A549 (cell line): ENCODE measurements around the gene NLRP1. TPM values are rescaled to one million over a fixed set of nuclear protein-coding genes. Genes with fewer than 3 reads are reported as not detected.

Experiments
- ATAC-seq, 2 experiments: fragments of 200-7000 bp in 1 of 2; fragments of >200 bp in 1 of 2; cut with Nextera tagmentation in 1 of 2; cut with Tn5 transposase in 1 of 2; 3 replicates each; pipeline versions ENCODE4 v1.8.0 to v1.9.1; 2018 to 2020; ENCODE audit warnings: mild to moderate bottlenecking in 1 of 2, moderate library complexity in 1 of 2
- CTCF ChIA-PET: fragments of 300-600 bp; sonication (Branson Sonifier 250); formaldehyde crosslinking; extraction: SDS; loops from one replicate; lab custom pipeline; 2021; ENCODE audit warnings: antibody characterized with exemption, inconsistent platforms; lab: Yijun Ruan, JAX
- POLR2A ChIA-PET: fragments of 350-600 bp; formaldehyde crosslinking; extraction: SDS; loops from one replicate; lab custom pipeline; 2021; ENCODE audit warnings: antibody characterized with exemption, inconsistent platforms; lab: Yijun Ruan, JAX
- DNase-seq, 2 experiments: peaks; one replicate each; pipeline versions ENCODE4 v3.0.0 to v3.0.0-alpha.2; 2011 to 2016; ENCODE audit warnings: low read depth in 1 of 2, low spot score in 1 of 2
- FAIRE-seq: peaks from 2 replicates; lab custom pipeline; 2011; peaks lifted over from hg19 to GRCh38; lab: Jason Lieb, UNC
- H3K27ac ChIP-seq, 2 experiments: fragments of >200 bp; sonication (Bioruptor Twin); formaldehyde crosslinking; 3 replicates each; pipeline ENCODE4 v1.5.1; 2016 to 2017
- H3K4me1 ChIP-seq: fragments of >200 bp; sonication (Bioruptor Twin); formaldehyde crosslinking; 3 replicates; pipeline ENCODE4 v1.6.1; 2016
- H3K4me2 ChIP-seq: fragments of >200 bp; sonication (Bioruptor Twin); formaldehyde crosslinking; 3 replicates; pipeline ENCODE4 v1.6.1; 2016
- H3K4me3 ChIP-seq: fragments of >200 bp; sonication (Bioruptor Twin); formaldehyde crosslinking; 3 replicates; pipeline ENCODE4 v1.5.1; 2016
- H3K9me3 ChIP-seq: fragments of >200 bp; sonication (Bioruptor Twin); formaldehyde crosslinking; 3 replicates; pipeline ENCODE4 v1.6.1; 2016
- BHLHE40 ChIP-seq: IDR thresholded peaks from 2 replicates; pipeline ENCODE4 v1.6.1; 2012; ENCODE audit warnings: low read depth, low read length, inconsistent platforms
- CHD4 ChIP-seq: fragments of 200-600 bp; sonication (generic); IDR thresholded peaks from 2 replicates; pipeline ENCODE4 v1.6.1; 2016; ENCODE audit warnings: antibody characterized with exemption, mild to moderate bottlenecking, borderline replicate concordance
- EHF ChIP-seq: fragments of 250-450 bp; sonication (Bioruptor Pico); IDR thresholded peaks from 2 replicates; pipeline ENCODE4 v1.5.0; 2020; ENCODE audit warnings: mild to moderate bottlenecking
- EHMT2 ChIP-seq: fragments of 200-600 bp; sonication (generic); IDR thresholded peaks from 2 replicates; pipeline ENCODE4 v1.6.1; 2016; ENCODE audit warnings: antibody characterized with exemption, low read depth, mild to moderate bottlenecking, moderate library complexity
- ELK1 ChIP-seq: fragments of 150-350 bp; IDR thresholded peaks from 2 replicates; pipeline ENCODE4 v1.6.1; 2014; ENCODE audit warnings: low read depth, mild to moderate bottlenecking, low read length
- EP300 ChIP-seq, 2 experiments: fragments of >200 bp; sonication (Bioruptor Twin); formaldehyde crosslinking; IDR thresholded peaks; 2 replicates in 1 of 2; 3 replicates in 1 of 2; pipeline ENCODE4 v1.6.1; 2016 to 2017
- ESRRA ChIP-seq: fragments of 150-350 bp; IDR thresholded peaks from 2 replicates; pipeline ENCODE4 v1.6.1; 2014; ENCODE audit warnings: mild to moderate bottlenecking, low read length, borderline replicate concordance
- FOSB ChIP-seq: fragments of 250-450 bp; sonication (Bioruptor Pico); IDR thresholded peaks from 2 replicates; pipeline ENCODE4 v1.5.0; 2020; ENCODE audit warnings: mild to moderate bottlenecking, moderate library complexity
- FOSL2 ChIP-seq, 2 experiments: fragments of 450-650 bp in 1 of 2; fragments of >200 bp in 1 of 2; sonication (Bioruptor Twin) in 1 of 2; formaldehyde crosslinking; IDR thresholded peaks; 2 replicates each; pipeline versions ENCODE4 v1.5.0 to v1.6.1; 2016 to 2020; ENCODE audit warnings: mild to moderate bottlenecking in 1 of 2, moderate library complexity in 1 of 2
- FOXS1 ChIP-seq: fragments of 250-450 bp; sonication (Bioruptor Pico); IDR thresholded peaks from 2 replicates; pipeline ENCODE4 v1.5.0; 2020; ENCODE audit warnings: mild to moderate bottlenecking, moderate library complexity
- HDAC2 ChIP-seq: fragments of 200-600 bp; sonication (generic); IDR thresholded peaks from 2 replicates; pipeline ENCODE4 v1.6.1; 2016
- HEYL ChIP-seq: fragments of 250-450 bp; sonication (Bioruptor Pico); IDR thresholded peaks from 2 replicates; pipeline ENCODE4 v1.8.0; 2021; ENCODE audit warnings: mild to moderate bottlenecking, moderate library complexity
- HOXB5 ChIP-seq: fragments of 250-450 bp; sonication (Bioruptor Pico); IDR thresholded peaks from 2 replicates; pipeline ENCODE4 v1.5.0; 2020; ENCODE audit warnings: mild to moderate bottlenecking, moderate library complexity
- JUN ChIP-seq, 2 experiments: fragments of >200 bp; sonication (Bioruptor Twin); formaldehyde crosslinking; IDR thresholded peaks; 2 replicates in 1 of 2; 3 replicates in 1 of 2; pipeline ENCODE4 v1.6.1; 2016 to 2017
- JUNB ChIP-seq: fragments of >200 bp; sonication (Bioruptor Twin); formaldehyde crosslinking; IDR thresholded peaks from 2 replicates; pipeline ENCODE4 v1.6.1; 2016
- KDM1A ChIP-seq: fragments of 200-600 bp; sonication (generic); IDR thresholded peaks from 2 replicates; pipeline ENCODE4 v1.6.1; 2016; ENCODE audit warnings: low read depth, mild to moderate bottlenecking
- KDM5A ChIP-seq: fragments of 200-600 bp; sonication (generic); IDR thresholded peaks from 2 replicates; pipeline ENCODE4 v1.6.1; 2016; ENCODE audit warnings: antibody characterized with exemption, mild to moderate bottlenecking
- MAFK ChIP-seq: fragments of 450-650 bp; IDR thresholded peaks from 2 replicates; pipeline ENCODE4 v1.6.1; 2014; ENCODE audit not compliant: partially characterized antibody
- MAX ChIP-seq: IDR thresholded peaks from 2 replicates; pipeline ENCODE4 v1.6.1; 2012
- MYC ChIP-seq: IDR thresholded peaks from 2 replicates; pipeline ENCODE4 v1.6.1; 2012; ENCODE audit warnings: mild to moderate bottlenecking, inconsistent platforms, low read length, improper control_type of control experiment, borderline replicate concordance
- NFE2L2 ChIP-seq: fragments of 150-350 bp; conservative IDR thresholded peaks from 2 replicates; pipeline ENCODE4 v1.6.1; 2014; ENCODE audit warnings: low read length
- NPAS2 ChIP-seq: fragments of 250-450 bp; sonication (Bioruptor Pico); IDR thresholded peaks from 2 replicates; pipeline ENCODE4 v1.8.0; 2022; ENCODE audit warnings: mild to moderate bottlenecking, moderate library complexity, borderline replicate concordance
- PBX3 ChIP-seq: IDR thresholded peaks from 2 replicates; pipeline ENCODE4 v1.6.1; 2012
- RAD21 ChIP-seq, 2 experiments: fragments of >200 bp in 1 of 2; sonication (Bioruptor Twin) in 1 of 2; formaldehyde crosslinking in 1 of 2; IDR thresholded peaks in 1 of 2; conservative IDR thresholded peaks in 1 of 2; 2 replicates in 1 of 2; 3 replicates in 1 of 2; pipeline ENCODE4 v1.6.1; 2012 to 2018; ENCODE audit warnings: inconsistent platforms in 1 of 2
- RARB ChIP-seq: fragments of 250-450 bp; sonication (Bioruptor Pico); IDR thresholded peaks from 2 replicates; pipeline ENCODE4 v1.8.0; 2021; ENCODE audit warnings: mild to moderate bottlenecking, moderate library complexity
- SMC3 ChIP-seq: fragments of >200 bp; sonication (Bioruptor Twin); formaldehyde crosslinking; IDR thresholded peaks from 3 replicates; pipeline ENCODE4 v1.6.1; 2018; ENCODE audit warnings: inconsistent platforms
- SREBF2 ChIP-seq: fragments of 450-650 bp; IDR thresholded peaks from 2 replicates; pipeline ENCODE4 v1.6.1; 2014; ENCODE audit warnings: mild to moderate bottlenecking, moderate library complexity
- TFCP2L1 ChIP-seq: fragments of 250-450 bp; sonication (Bioruptor Pico); IDR thresholded peaks from 2 replicates; pipeline ENCODE4 v1.5.0; 2021; ENCODE audit warnings: mild to moderate bottlenecking
- ZSCAN20 ChIP-seq: fragments of 250-450 bp; sonication (Bioruptor Pico); IDR thresholded peaks from 2 replicates; pipeline ENCODE4 v1.8.0; 2022; ENCODE audit warnings: mild to moderate bottlenecking, moderate library complexity
- WGBS: methylation state at CpG from one replicate; pipeline ENCODE4 v1.1.6; 2017; ENCODE audit errors: missing lambda C conversion rate; 5-methylcytosine and 5-hydroxymethylcytosine counted together
- polyA plus RNA-seq, 4 experiments: library from polyadenylated mRNA; depleted of rRNA in 3 of 4; stranded (reverse); fragments of >200 nt; fragmentation: RNase III in 1 of 4; extraction: RNeasy Plus Mini Kit Qiagen cat#74134 plus additional on column Dnase treatment in 1 of 4; gene quantifications; 2 replicates in 3 of 4; 3 replicates in 1 of 4; pipeline ENCODE4 v1.2.3, GENCODE V29; 2011 to 2017
- TF ChIP-seq, protein P1 (sequence below): fragments of 250-450 bp; sonication (Bioruptor Pico); IDR thresholded peaks from 2 replicates; pipeline ENCODE4 v1.5.0; 2020; ENCODE audit warnings: low read depth, mild to moderate bottlenecking, moderate library complexity
- TF ChIP-seq, protein P2 (sequence below): fragments of >200 bp; sonication (Bioruptor Twin); formaldehyde crosslinking; IDR thresholded peaks from 3 replicates; pipeline ENCODE4 v1.6.1; 2016

Gene NLRP1
- polyA plus RNA-seq, 2 of the 4 experiments (the other 2 are of a cell fraction) = 1.1 to 4.4 TPM

GRCh38 chr17:5526821-5527598 is 57.3 kb downstream of the NLRP1 start:
- peak; percentile 90 to 93 for ATAC-seq
- H3K4me2 ChIP-seq = peak overlapping the region; percentile 49
- ChIA-PET CTCF (interaction anchor here (0.7 to 2.7 kb wide), 9 partner anchors 9 to 282 kb away, joined by 3 to 11 read pairs (median 3); partner anchors contain the start of gene C1QBP), POLR2A (interaction anchor here (1.3 to 2.1 kb wide), 2 partner anchors 11 to 41 kb away, joined by 5 to 6 read pairs; partner anchors contain the start of genes DERL2 and MIS12)
- WGBS = 52% methylated on average over 14 of the region's 14 CpGs
- H3K9me3 ChIP-seq = no peaks in the 10 kb centered on the region
- DNase-seq = peak; percentile 81 to 90
- no peak overlapping the region for H3K4me3 ChIP-seq
- peaks cover 17% of the 10 kb centered on the region for H3K4me1 ChIP-seq
- TF ChIP-seq KDM1A = no peak
- TF ChIP-seq SREBF2 = no peak
- no peak for TF ChIP-seq NPAS2
- peak; percentile 62; the same call in 1 of the 2 replicates for TF ChIP-seq PBX3
- TF ChIP-seq BHLHE40 = no peak
- peak; percentile 26 for TF ChIP-seq MAFK
- TF ChIP-seq FOSB = no peak
- no peak for TF ChIP-seq RAD21 (conservative IDR thresholded peaks at IDR 0.05 in 1 of 2, IDR thresholded peaks at IDR 0.05 in 1 of 2)
- no peak for TF ChIP-seq NFE2L2
- no peak for TF ChIP-seq ZSCAN20
- TF ChIP-seq ELK1 = no peak
- no peak for TF ChIP-seq JUN (IDR thresholded peaks at IDR 0.05)
- TF ChIP-seq EHF (CRISPR knock-in tag) = no peak
- no peak for TF ChIP-seq KDM5A
- TF ChIP-seq EP300 (IDR thresholded peaks at IDR 0.05) = no peak
- TF ChIP-seq CHD4 = no peak
- TF ChIP-seq MAX = 0 out of 2 replicates have a peak, but pooled peaks have one; percentile 25
- TF ChIP-seq HDAC2 = no peak
- peak; percentile 75; the same call in 1 of the 2 replicates for TF ChIP-seq HOXB5 (CRISPR knock-in tag)
- TF ChIP-seq, protein P1, sequence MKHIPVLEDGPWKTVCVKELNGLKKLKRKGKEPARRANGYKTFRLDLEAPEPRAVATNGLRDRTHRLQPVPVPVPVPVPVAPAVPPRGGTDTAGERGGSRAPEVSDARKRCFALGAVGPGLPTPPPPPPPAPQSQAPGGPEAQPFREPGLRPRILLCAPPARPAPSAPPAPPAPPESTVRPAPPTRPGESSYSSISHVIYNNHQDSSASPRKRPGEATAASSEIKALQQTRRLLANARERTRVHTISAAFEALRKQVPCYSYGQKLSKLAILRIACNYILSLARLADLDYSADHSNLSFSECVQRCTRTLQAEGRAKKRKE (CRISPR knock-in tag) = no peak
- TF ChIP-seq EHMT2 = no peak
- no peak for TF ChIP-seq ESRRA
- TF ChIP-seq HEYL (CRISPR knock-in tag) = no peak
- peak; percentile 26; the same call in 1 of the 2 replicates for TF ChIP-seq FOSL2 (IDR thresholded peaks at IDR 0.05)
- TF ChIP-seq FOSL2 (CRISPR knock-in tag; IDR thresholded peaks at IDR 0.05) = peak; percentile 87
- TF ChIP-seq, protein P2, sequence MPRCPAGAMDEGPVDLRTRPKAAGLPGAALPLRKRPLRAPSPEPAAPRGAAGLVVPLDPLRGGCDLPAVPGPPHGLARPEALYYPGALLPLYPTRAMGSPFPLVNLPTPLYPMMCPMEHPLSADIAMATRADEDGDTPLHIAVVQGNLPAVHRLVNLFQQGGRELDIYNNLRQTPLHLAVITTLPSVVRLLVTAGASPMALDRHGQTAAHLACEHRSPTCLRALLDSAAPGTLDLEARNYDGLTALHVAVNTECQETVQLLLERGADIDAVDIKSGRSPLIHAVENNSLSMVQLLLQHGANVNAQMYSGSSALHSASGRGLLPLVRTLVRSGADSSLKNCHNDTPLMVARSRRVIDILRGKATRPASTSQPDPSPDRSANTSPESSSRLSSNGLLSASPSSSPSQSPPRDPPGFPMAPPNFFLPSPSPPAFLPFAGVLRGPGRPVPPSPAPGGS = no peak
- no peak for TF ChIP-seq TFCP2L1
- TF ChIP-seq SMC3 = no peak
- TF ChIP-seq MYC = no peak
- TF ChIP-seq RARB = no peak
- no peak for TF ChIP-seq FOXS1 (CRISPR knock-in tag)
- TF ChIP-seq JUNB = 0 out of 2 replicates have a peak, but pooled peaks have one; percentile 22
- H3K27ac ChIP-seq = peak overlapping the region; percentile 41 to 68; a peak in 5 of 6 replicates
- no peak for FAIRE-seq
